Cortex of kidney (tissue), 1 donor: ENCODE results near the gene KCNA10.

Experiments
- DNase-seq: peaks from one replicate; lab custom pipeline; 2025; lab: John Stamatoyannopoulos, UW

Gene KCNA10

DNA sequence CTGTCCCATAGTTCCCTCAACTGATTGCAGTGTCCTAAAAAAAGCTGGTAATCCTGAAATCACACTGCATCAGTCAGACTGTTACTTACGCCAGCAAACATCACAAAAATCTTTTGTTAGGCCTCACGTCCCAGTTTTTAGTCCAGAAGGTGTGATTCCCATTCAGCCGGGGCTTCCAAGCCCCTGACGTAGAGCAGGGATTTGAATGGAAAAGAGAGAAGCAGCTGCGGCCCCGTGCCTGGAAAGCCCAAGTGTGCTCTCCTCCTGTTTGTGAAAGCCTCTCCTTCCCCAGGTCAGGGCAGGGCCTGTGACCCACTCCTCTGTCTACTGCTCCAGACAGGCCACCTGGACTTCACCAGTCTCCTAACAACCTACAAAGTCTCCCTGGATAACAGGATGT is 20.7 kb downstream of the KCNA10 start:
- DNase-seq = no peak

GRCh38 chr1:110495926-110496600 is 22.9 kb downstream of the KCNA10 start:
- DNase-seq = no peak

DNA sequence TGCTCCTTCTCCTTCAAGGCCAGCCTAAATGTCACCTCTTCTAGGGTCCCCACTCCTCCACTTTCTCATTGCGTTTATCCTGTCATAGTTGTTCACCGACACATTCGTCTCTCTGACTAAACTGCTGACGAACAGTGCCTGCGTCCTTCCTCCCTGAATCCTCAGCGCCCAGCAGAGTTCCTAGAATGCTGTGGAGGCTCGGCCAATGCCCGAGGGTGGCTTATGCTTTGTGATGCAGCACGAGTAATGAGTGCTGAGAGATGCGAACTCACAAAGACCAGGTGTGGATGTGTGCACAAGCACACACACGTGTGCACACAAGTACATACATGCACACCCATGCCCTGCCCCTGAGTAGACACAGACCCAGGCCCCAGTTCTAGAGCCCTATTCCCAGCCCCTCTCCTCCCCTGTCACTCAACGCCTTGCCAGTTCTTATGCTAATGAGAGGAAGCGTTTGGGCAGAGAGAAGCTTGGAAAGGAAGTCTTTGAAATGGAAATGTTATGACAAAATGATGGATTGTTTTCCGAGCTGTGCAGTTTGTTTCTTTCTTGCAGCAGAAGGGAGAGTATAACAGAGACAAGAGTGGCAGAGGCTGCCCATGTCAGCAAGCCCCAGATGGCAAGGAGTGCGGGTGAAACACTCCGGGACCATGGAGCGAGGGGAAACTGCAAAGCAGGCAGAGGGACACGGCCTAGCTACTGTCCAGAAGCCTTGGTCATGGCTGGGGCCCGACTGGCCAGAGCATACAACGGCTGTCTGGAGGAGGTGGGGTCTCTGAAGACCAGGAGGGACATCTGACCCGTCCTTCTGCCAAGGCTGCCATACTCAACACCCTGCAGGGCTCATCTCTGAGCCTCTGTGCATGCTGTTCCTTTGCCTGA is 24.2 kb downstream of the KCNA10 start:
- DNase-seq = no peak

GRCh38 chr1:110494036-110494435 is 24.9 kb downstream of the KCNA10 start:
- DNase-seq = no peak

GRCh38 chr1:110493059-110493699 is 25.8 kb downstream of the KCNA10 start:
- DNase-seq = no peak

GRCh38 chr1:110492573-110492972 is 26.4 kb downstream of the KCNA10 start:
- DNase-seq = no peak

- DNase-seq = no peak
Measured at GRCh38 chr1:110490791-110491451, 28.1 kb downstream of the KCNA10 start.

DNA sequence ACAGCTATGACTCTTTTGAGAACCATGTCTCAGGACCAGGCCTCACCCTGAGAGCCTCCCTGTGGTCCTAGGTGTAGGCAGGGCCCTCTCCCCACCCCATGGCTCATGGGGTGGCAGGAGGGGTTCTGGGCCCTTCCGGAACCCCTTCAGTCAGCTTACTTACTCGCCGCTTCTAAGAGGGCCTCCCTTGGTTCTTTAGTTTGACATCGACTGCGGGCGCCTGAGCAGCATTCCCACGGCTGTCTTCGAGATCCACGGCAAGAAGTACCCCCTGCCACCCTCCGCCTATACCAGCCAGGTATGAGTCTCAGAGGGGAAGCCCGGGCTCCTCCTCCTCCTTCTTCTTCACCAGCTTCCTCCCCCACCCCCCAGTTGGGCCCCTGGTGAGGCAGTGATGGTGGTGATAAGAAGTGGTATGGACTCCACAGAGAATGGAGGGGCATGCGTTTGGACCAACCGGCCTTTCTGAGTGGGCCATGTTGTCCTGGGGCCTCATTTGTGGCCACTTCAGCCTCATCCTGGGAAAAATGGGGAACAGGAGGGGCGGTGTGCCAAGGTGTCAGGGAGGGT is 28.9 kb downstream of the KCNA10 start:
- no peak for DNase-seq

- no peak for DNase-seq
Measured at GRCh38 chr1:110489406-110489805, 29.6 kb downstream of the KCNA10 start.

DNA sequence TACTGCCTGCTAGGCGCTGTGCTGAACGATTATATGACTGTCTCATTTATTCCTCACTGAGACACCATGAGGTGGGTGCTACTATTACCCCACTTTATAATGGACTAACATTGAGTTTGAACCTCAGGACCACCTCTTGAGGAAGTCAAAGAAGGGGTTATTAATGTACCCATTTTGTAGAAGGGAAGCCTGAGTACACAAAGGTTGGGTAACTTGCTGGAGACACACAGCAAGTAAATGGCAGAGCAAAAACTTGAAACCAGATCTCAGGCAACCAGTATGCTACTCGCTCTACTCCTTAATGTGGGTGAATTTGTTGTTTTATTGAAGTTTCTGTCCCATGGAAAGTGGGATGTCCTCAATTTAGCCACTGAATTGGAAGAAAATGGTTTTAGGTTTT is 30.1 kb downstream of the KCNA10 start:
- DNase-seq = no peak

DNA sequence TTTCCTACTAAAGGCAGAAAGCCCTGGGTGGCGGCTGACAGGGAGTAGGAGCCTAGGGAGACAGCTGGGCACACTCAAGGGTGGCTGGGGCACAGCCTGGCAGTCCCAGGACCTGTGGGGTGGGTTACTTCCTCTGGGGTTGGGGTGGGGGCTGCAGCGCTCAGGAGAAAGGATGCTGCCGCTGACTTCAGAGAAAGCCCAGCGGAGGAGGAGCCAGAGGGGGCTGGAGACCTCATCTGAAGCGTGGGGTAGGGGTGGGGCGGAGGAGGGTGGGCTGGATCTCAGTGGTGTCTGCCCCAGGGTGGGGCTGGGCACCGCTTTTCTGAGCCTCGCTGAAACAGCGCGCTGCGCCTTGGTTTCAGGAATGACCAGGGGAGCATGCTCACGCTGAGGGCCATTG is 30.8 kb downstream of the KCNA10 start:
- DNase-seq = no peak

DNA sequence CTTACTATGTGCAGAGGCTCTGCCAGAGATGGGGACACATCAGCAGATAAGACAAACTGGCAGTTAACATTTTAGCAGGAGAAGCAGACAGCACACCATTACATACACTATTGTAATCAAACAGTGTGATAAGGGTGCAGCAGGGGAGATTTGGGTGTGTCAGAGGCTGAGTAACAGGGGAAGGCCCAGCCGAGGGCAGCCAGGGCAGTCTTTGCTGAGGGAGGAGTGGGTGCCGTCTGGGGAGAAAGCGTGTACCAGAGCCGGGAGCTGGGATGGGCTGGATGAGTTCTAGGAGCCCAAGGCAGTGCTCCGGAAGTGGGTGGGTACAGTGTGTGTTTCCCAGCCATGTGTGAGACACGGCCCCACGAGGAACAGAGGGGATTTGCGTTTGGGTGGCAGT is 31.2 kb downstream of the KCNA10 start:
- no peak for DNase-seq

DNA sequence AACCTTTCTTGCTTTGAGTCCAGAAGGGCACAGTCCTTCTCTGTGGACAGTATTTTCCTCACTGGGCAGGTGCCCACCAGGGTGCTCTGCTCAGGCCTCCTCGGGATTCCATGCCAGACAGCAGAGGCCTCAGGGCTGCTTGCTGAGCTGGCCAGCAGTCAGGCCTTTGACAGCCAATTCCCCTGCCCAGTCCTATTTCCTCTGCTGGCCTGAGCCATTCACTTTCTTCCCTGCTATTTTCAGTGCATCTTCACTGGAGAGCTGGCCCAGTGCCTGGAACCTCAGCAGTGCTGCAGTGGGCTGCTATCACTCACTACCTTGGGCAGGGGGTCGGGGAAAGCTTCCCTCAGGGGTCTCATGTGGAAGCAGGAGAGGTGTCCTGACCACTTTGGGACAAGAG is 33.2 kb downstream of the KCNA10 start:
- no peak for DNase-seq

GRCh38 chr1:110484801-110485200 is 34.2 kb downstream of the KCNA10 start:
- no peak for DNase-seq

GRCh38 chr1:110483308-110483685 is 35.7 kb downstream of the KCNA10 start:
- no peak for DNase-seq

GRCh38 chr1:110482662-110483307 is 36.2 kb downstream of the KCNA10 start:
- no peak for DNase-seq

DNA sequence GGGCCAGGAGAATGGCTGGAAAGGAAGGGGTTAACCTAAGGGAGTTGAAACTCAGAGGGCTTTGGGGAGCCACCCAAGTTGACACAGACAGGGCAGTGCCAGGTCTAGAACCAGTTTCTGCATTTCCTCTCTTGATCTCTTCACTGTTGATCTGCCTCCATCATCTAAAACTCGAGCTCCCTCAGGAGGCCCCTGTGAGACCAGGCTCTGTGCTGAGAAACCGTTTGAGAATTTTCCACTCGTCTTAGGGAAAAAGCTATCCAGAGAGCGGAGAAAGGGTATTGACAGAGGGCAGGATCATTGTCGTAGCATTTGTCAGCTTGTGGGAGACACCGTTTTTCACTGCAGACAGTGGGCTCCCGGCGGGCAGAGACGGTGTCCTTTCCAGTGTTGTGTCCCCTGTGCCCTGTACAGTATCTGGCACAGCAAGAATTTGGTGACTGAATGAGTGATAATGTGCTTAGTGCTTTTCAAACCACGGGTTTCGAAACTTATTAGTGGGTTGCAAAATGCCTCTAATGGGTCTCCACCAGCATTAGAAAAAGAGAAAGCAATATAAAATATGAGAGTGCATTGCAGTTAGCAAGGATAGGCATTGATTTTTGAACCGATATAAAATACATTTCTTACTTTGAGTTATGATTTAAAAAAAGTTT is 36.9 kb downstream of the KCNA10 start:
- DNase-seq = no peak

GRCh38 chr1:110480356-110481096 is 38.4 kb downstream of the KCNA10 start:
- DNase-seq = no peak

DNA sequence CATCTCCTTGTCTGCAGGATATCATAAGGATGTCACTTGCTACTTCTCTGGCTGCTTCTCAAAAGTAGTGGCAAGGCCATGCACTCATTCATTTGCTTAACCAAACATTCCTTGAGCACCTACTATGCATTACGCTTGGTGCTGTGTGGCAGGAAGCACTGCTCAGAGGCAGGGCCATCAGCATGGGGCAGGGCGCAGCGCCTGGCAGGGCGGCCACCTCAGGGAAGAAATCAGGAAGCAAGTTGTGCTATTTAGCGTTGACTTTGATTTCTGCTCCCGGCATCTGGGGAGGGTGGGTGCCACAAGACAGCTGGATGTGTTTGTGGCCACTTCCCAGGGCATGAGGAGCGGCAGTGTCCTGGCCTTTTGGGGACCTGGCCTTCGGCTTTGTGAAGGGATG is 40.1 kb downstream of the KCNA10 start:
- no peak for DNase-seq

DNA sequence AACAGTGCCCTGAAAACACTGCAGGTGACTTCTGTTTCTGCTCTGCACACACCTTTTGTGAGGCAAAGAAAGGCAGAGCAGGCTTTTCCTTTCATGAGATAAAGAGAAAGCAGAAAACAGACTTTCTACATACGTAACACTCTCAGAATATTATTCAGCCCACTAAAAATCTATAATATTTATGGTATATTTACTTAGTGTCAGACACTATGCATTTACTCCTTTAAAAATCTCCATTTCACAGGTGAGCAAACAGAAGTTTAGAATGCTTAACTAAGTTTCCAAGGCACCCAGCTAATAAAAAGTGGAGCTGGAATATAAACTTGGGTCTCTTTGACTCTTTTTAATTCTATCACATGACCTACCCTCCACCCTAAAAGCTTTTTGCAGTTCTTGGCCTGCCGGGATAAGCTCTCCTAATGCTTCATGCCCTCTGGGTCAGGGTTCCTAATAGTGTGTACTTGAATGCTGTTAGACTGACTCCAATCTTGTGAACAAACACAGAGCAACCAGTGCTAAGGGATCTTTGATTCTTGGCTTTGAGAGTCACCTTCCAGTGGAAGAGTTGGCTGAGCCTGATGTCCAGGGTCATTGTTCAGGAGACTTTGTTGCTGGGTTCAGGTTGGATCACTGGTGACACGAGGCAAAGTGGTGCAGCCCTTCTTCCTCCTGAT is 40.9 kb downstream of the KCNA10 start:
- DNase-seq = no peak
